H1 (cell line): ENCODE results near the gene PCDH9. TPM values are rescaled to one million over a fixed set of nuclear protein-coding genes. Genes with fewer than 3 reads are reported as not detected.

Experiments
- CTCF ChIA-PET: fragments of 300-600 bp; sonication (Branson Sonifier 250); formaldehyde crosslinking; loops from one replicate; lab custom pipeline; 2021; ENCODE audit not compliant: partially characterized antibody; lab: Charles Lee
- POLR2A ChIA-PET: fragments of 300-600 bp; sonication (Branson Sonifier 250); formaldehyde crosslinking; loops from one replicate; lab custom pipeline; 2021; ENCODE audit warnings: inconsistent platforms; ENCODE audit not compliant: partially characterized antibody; lab: Charles Lee
- DNase-seq, 2 experiments: peaks; one replicate each; pipeline versions ENCODE4 v3.0.0 to v3.0.0-alpha.2; 2010 to 2022; ENCODE audit warnings: low spot score in 2 of 2, low read depth in 1 of 2, mixed read lengths in 1 of 2
- FAIRE-seq: peaks from 2 replicates; lab custom pipeline; 2011; peaks lifted over from hg19 to GRCh38; lab: Jason Lieb, UNC
- H2AFZ ChIP-seq: 2 replicates; pipeline ENCODE4 v1.8.1; 2012; ENCODE audit warnings: low read length, inconsistent platforms
- H2AK5ac ChIP-seq: 2 replicates; pipeline ENCODE4 v1.6.1; 2013; ENCODE audit warnings: low read depth, low read length
- H2BK120ac ChIP-seq: replicated peaks from 2 replicates; pipeline ENCODE3; 2013; ENCODE audit warnings: low read depth, low read length, inconsistent platforms
- H2BK12ac ChIP-seq: 2 replicates; pipeline ENCODE4 v1.6.1; 2013; ENCODE audit warnings: low read depth, low read length
- H2BK15ac ChIP-seq: 2 replicates; pipeline ENCODE4 v1.6.1; 2013; ENCODE audit warnings: low read length
- H2BK20ac ChIP-seq: 2 replicates; pipeline ENCODE4 v1.6.1; 2013; ENCODE audit warnings: low read length
- H2BK5ac ChIP-seq: 2 replicates; pipeline ENCODE4 v1.6.1; 2013; ENCODE audit warnings: low read depth, low read length
- H3K14ac ChIP-seq: 2 replicates; pipeline ENCODE4 v1.6.1; 2013; ENCODE audit warnings: inconsistent platforms; ENCODE audit not compliant: insufficient read length
- H3K18ac ChIP-seq: 2 replicates; pipeline ENCODE4 v1.6.1; 2013; ENCODE audit warnings: low read length; ENCODE audit errors: extremely low read depth
- H3K23ac ChIP-seq: 2 replicates; pipeline ENCODE4 v1.6.1; 2013; ENCODE audit warnings: inconsistent platforms; ENCODE audit not compliant: insufficient read length
- H3K23me2 ChIP-seq: 2 replicates; pipeline ENCODE4 v1.6.1; 2013; ENCODE audit warnings: low read depth, low read length
- H3K27ac ChIP-seq: 2 replicates; pipeline ENCODE4 v1.6.1; 2011; ENCODE audit warnings: low read depth, low read length, inconsistent platforms
- H3K27me3 ChIP-seq, 4 experiments: replicated peaks in 1 of 4; 1 replicate in 1 of 4; 2 replicates in 3 of 4; pipeline versions ENCODE4 v1.6.1 to v1.8.1; 2011 to 2013; ENCODE audit warnings: low read length in 3 of 4, mild to moderate bottlenecking in 3 of 4, inconsistent platforms in 2 of 4, mixed read lengths in 2 of 4, moderate library complexity in 1 of 4; ENCODE audit not compliant: control insufficient read depth in 3 of 4, insufficient read depth in 3 of 4; ENCODE audit errors: extremely low read depth in 1 of 4
- H3K36me3 ChIP-seq, 4 experiments: 2 replicates each; pipeline versions ENCODE4 v1.6.1 to v1.8.1; 2011 to 2013; ENCODE audit warnings: mild to moderate bottlenecking in 4 of 4, low read length in 3 of 4, moderate library complexity in 2 of 4, control low read depth in 1 of 4, inconsistent platforms in 1 of 4; ENCODE audit not compliant: insufficient read depth in 4 of 4, control insufficient read depth in 2 of 4
- H3K4ac ChIP-seq: replicated peaks from 2 replicates; pipeline ENCODE3; 2013; ENCODE audit warnings: low read length, low read depth, mixed read lengths, inconsistent platforms; ENCODE audit not compliant: insufficient read length
- H3K4me1 ChIP-seq, 4 experiments: replicated peaks in 1 of 4; 1 replicate in 1 of 4; 2 replicates in 3 of 4; pipeline versions ENCODE4 v1.6.1 to v1.8.1; 2011 to 2013; ENCODE audit warnings: low read length in 3 of 4, inconsistent platforms in 2 of 4, mixed read lengths in 1 of 4; ENCODE audit not compliant: insufficient read depth in 4 of 4, control insufficient read depth in 3 of 4
- H3K4me2 ChIP-seq, 2 experiments: 2 replicates each; pipeline versions ENCODE4 v1.6.1 to v1.8.1; 2011 to 2013; ENCODE audit warnings: low read depth in 2 of 2, low read length in 2 of 2, control low read depth in 1 of 2, inconsistent platforms in 1 of 2, mild to moderate bottlenecking in 1 of 2; ENCODE audit not compliant: insufficient read depth in 1 of 2
- H3K4me3 ChIP-seq, 4 experiments: fragments of 200-600, 300-600 bp in 1 of 4; sonication (generic), shearing (Covaris generic), sonication (Bioruptor Twin) in 1 of 4; 2 replicates each; pipeline versions ENCODE4 v1.5.1 to v1.8.1; 2011 to 2016; ENCODE audit warnings: low read length in 4 of 4, low read depth in 3 of 4, control low read depth in 2 of 4, inconsistent platforms in 2 of 4, mild to moderate bottlenecking in 2 of 4, mixed read lengths in 1 of 4, moderate library complexity in 1 of 4; ENCODE audit not compliant: insufficient read depth in 2 of 4; ENCODE audit errors: extremely low read depth in 1 of 4
- H3K56ac ChIP-seq: replicated peaks from 2 replicates; pipeline ENCODE3; 2013; ENCODE audit warnings: low read depth, mild to moderate bottlenecking, mixed read lengths, low read length, inconsistent platforms; ENCODE audit not compliant: insufficient read length
- H3K79me1 ChIP-seq: 2 replicates; pipeline ENCODE4 v1.6.1; 2013; ENCODE audit warnings: low read depth, low read length, control low read depth
- H3K79me2 ChIP-seq, 2 experiments: 2 replicates each; pipeline versions ENCODE4 v1.6.1 to v1.8.1; 2012 to 2013; ENCODE audit warnings: low read length in 2 of 2, mild to moderate bottlenecking in 2 of 2, inconsistent platforms in 1 of 2; ENCODE audit not compliant: insufficient read depth in 2 of 2, control insufficient read depth in 1 of 2
- H3K9ac ChIP-seq, 4 experiments: replicated peaks in 1 of 4; 1 replicate in 1 of 4; 2 replicates in 3 of 4; pipeline versions ENCODE4 v1.6.1 to v1.8.1; 2011 to 2013; ENCODE audit warnings: low read depth in 3 of 4, low read length in 3 of 4, control low read depth in 2 of 4, mild to moderate bottlenecking in 2 of 4, moderate library complexity in 2 of 4, inconsistent platforms in 1 of 4; ENCODE audit errors: extremely low read depth in 1 of 4
- H3K9me3 ChIP-seq, 2 experiments: 2 replicates each; pipeline versions ENCODE4 v1.6.1 to v1.8.1; 2012 to 2013; ENCODE audit warnings: mild to moderate bottlenecking in 2 of 2, moderate library complexity in 2 of 2, control low read depth in 1 of 2, inconsistent platforms in 1 of 2, low read depth in 1 of 2, low read length in 1 of 2, mixed read lengths in 1 of 2; ENCODE audit not compliant: insufficient read depth in 2 of 2
- H4K20me1 ChIP-seq, 2 experiments: replicated peaks in 1 of 2; 2 replicates each; pipeline versions ENCODE3 to v1.8.1; 2011 to 2013; ENCODE audit warnings: inconsistent platforms in 2 of 2, low read length in 2 of 2, mild to moderate bottlenecking in 1 of 2; ENCODE audit not compliant: insufficient read depth in 2 of 2, control insufficient read depth in 1 of 2
- H4K5ac ChIP-seq: 2 replicates; pipeline ENCODE4 v1.6.1; 2013; ENCODE audit warnings: low read length, low read depth, mixed read lengths, inconsistent platforms; ENCODE audit not compliant: insufficient read length
- H4K8ac ChIP-seq: 2 replicates; pipeline ENCODE4 v1.8.0; 2013; ENCODE audit warnings: mild to moderate bottlenecking, moderate library complexity, low read length, inconsistent platforms; ENCODE audit not compliant: insufficient read depth; ENCODE audit errors: extremely low read depth
- H4K91ac ChIP-seq: replicated peaks from 2 replicates; pipeline ENCODE3; 2013; ENCODE audit warnings: low read length, mixed read lengths, inconsistent platforms; ENCODE audit not compliant: insufficient read length
- CBX8 ChIP-seq: fragments of 300-800, 300-1000 bp; sonication (generic); IDR thresholded peaks from 2 replicates; pipeline ENCODE4 v1.7.1; 2016; ENCODE audit warnings: low read depth, low read length, borderline replicate concordance
- CEBPB ChIP-seq: IDR thresholded peaks from 2 replicates; pipeline ENCODE4 v1.6.1; 2012; ENCODE audit warnings: low read depth, low read length
- MAFK ChIP-seq: IDR thresholded peaks from 2 replicates; pipeline ENCODE4 v1.6.1; 2012; ENCODE audit warnings: low read depth, mild to moderate bottlenecking, improper control_type of control experiment, low read length
- SAP30 ChIP-seq: fragments of 300-600 bp; sonication (generic); IDR thresholded peaks from 2 replicates; pipeline ENCODE4 v1.7.1; 2012; ENCODE audit warnings: low read length, moderate library complexity, mild to moderate bottlenecking, inconsistent platforms; ENCODE audit not compliant: insufficient read depth, insufficient replicate concordance
- SP1 ChIP-seq: IDR thresholded peaks from 2 replicates; pipeline ENCODE4 v1.6.1; 2011; ENCODE audit warnings: low read depth, low read length
- ZNF274 ChIP-seq: IDR thresholded peaks from 2 replicates; pipeline ENCODE4 v1.7.0; 2012; ENCODE audit warnings: low read length, borderline replicate concordance; ENCODE audit errors: extremely low read depth
- WGBS, 2 experiments: shearing (Covaris generic) in 1 of 2; methylation state at CpG; one replicate each; pipeline versions ENCODE4 v1.1.6 to v1.1.7; 2013 to 2015; ENCODE audit warnings: low lambda C conversion rate in 2 of 2, mixed read lengths in 2 of 2, inconsistent platforms in 1 of 2, low coverage in 1 of 2, missing lambda C conversion rate in 1 of 2; ENCODE audit not compliant: insufficient replicate concordance in 2 of 2, insufficient coverage in 1 of 2, insufficient read length in 1 of 2; ENCODE audit errors: extremely low coverage in 1 of 2, missing lambda C conversion rate in 1 of 2; 5-methylcytosine and 5-hydroxymethylcytosine counted together
- polyA plus RNA-seq, 7 experiments: library from polyadenylated mRNA; depleted of rRNA in 3 of 7; stranded (reverse) in 5 of 7; unstranded in 2 of 7; fragments of >200 nt in 5 of 7; fragments of 200-250 nt in 2 of 7; gene quantifications; 1 replicate in 5 of 7; 2 replicates in 1 of 7; 4 replicates in 1 of 7; pipeline versions ENCODE4 v1.2.1 to v1.2.3, GENCODE V29; 2011 to 2013; ENCODE audit warnings: missing spikeins in 2 of 7, mixed read lengths in 2 of 7
- total RNA-seq: library from RNA; stranded (reverse); fragmentation: NEBNext Ultra II Directional; extraction: Animal tissue kit (Norgen Biotek cat#: 25700); gene quantifications from 2 replicates; pipeline ENCODE4 v1.2.1, GENCODE V29; 2021

The PCDH9 gene
- total and polyA plus RNA-seq, 2 of the 8 experiments (the other 6 are each of a cell fraction or from before 2014, with no cell fraction given): 0.12 to 0.60 TPM

DNA sequence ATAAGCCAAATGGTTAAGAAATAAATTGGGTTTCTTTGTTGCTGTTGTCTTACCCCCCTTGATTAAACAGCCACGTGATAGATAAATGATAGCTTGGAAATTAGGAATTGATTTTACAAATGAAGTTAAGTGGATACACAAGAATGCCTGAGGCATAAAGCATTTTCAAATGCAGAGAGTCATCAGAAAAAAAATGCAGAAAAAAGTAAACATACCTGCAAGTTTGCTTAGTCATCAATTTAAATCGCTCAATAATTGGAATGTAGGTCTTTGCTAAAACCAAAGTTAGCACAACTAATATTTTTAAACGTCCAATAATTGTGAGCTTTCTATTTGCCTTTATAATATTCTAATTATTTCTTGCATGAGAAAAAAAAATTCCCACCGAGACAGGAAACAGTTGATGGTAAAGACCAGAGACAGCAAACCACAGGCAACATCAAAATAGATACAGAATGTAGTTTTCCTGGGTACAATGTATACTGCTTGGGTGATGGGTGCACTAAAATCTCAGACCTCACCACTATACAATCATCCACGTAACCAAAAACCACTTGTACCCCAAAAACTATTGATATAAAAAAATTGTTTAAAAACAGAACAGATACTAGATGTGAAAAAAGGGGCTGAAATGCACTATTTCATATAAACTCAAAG is 924.0 kb downstream of the PCDH9 start:
- H4K91ac ChIP-seq: no peak overlapping the region
- POLR2A ChIA-PET: no interaction called here
- H3K9ac ChIP-seq: peak overlapping the region in 1 of 4 experiments; percentile 34; a peak in 1 of 7 replicates
- no peak overlapping the region for H3K4me3 ChIP-seq
- no peak overlapping the region for H2BK20ac ChIP-seq
- CTCF ChIA-PET: no interaction called here
- H3K18ac ChIP-seq: no peak overlapping the region
- H2BK12ac ChIP-seq: no peak overlapping the region
- TF ChIP-seq ZNF274 (no peak), CEBPB (no peak), CBX8 (no peak), SAP30 (no peak), SP1 (no peak), MAFK (peak; percentile 83; the same call in 1 of the 2 replicates)
- no peak overlapping the region for H2BK5ac ChIP-seq
- no peak overlapping the region for H2BK120ac ChIP-seq
- H2AK5ac ChIP-seq: no peak overlapping the region
- no peak for DNase-seq
- no peak overlapping the region for H3K27ac ChIP-seq
- no peak overlapping the region for H3K4ac ChIP-seq
- no peaks in the 10 kb centered on the region for H4K20me1 ChIP-seq
- FAIRE-seq: no peak
- H3K36me3 ChIP-seq: no peaks in the 10 kb centered on the region
- no peaks in the 10 kb centered on the region for H3K79me1 ChIP-seq
- no peaks in the 10 kb centered on the region for H3K9me3 ChIP-seq
- no peaks in the 10 kb centered on the region for H3K4me1 ChIP-seq
- 86% methylated on average over 5 of the region's 5 CpGs; no CpG with 5 or more reads in 1 of the 2 experiments for WGBS, 2 experiments
- H3K23ac ChIP-seq: no peak overlapping the region
- H2AFZ ChIP-seq: no peak overlapping the region
- no peak overlapping the region for H3K14ac ChIP-seq
- H4K8ac ChIP-seq: no peak overlapping the region
- H3K27me3 ChIP-seq: no peaks in the 10 kb centered on the region
- no peak overlapping the region for H4K5ac ChIP-seq
- no peak overlapping the region for H3K56ac ChIP-seq
- H3K23me2 ChIP-seq: no peaks in the 10 kb centered on the region
- no peak overlapping the region for H2BK15ac ChIP-seq
- H3K79me2 ChIP-seq: no peaks in the 10 kb centered on the region
- no peak overlapping the region for H3K4me2 ChIP-seq
